Stimulated activated CD4-positive, alpha-beta T cell treated with anti-CD3 and anti-CD28 coated beads, TNF-alpha, amount 100 ng/mL, for 1 hour (primary cell): ENCODE data around the gene OR51B5.
"Not testable (repeated sequence)": the region's sequence is repeated elsewhere in the genome, so short reads cannot be mapped to it uniquely, and the experiment has no call there.

ENCODE experiments used
- DNase-seq, 3 donors: peaks; one replicate each; pipeline ENCODE4 v3.0.0-alpha.2; 2020; ENCODE audit warnings: low read depth in 3 of 3, low spot score in 1 of 3

The OR51B5 gene

GRCh38 chr11:5336331-5336730 lies 7.0 kb downstream of the OR51B5 start:
- DNase-seq: no peak

- DNase-seq: no peak
These were observed 8.2 kb downstream of the OR51B5 start for GRCh38 chr11:5335170-5335569.

DNA sequence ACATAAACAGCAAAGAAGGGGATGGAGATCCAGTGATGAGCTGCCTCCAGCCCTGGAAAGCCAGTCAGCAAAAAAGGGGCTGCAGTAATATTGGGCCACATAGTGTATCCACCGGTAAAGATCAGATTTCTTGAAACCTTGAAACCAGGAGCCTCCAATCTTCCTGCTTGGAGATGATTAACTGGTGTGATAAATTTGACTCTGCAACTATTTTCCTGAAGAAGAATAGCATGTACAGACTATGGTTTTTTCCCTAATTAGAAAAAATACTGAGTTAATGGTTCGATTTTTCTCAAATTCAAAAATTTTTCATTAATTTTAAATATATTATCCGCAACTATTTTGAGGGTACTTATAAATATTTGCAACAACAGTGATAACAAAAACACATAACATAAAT lies 19.1 kb downstream of the OR51B5 start, which contains the start of gene OR51B2:
Gene OR51B2, minus strand, starts transcription at position 101 of the 400 bp plus-strand sequence. Its CDS starts 0 bp downstream, at position 101.
- DNase-seq: no peak

DNA sequence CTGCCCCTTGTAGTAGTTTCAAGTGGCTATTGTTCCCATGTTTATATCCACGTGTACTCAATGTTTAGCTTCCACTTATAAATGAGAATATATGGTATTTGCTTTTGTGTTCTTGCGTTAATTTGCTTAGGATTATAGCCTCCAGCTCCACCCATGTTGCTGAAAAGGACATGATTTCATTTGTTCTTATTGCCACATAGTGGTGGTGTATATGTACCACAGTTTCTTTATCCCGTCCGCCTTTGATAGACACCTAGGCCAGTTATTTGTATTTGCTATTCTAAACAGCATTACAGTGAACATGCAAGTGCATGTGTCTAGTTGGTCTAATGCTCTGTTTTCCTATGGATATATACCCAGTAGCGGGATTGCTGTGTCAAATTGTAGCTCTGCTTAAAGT lies 26.0 kb downstream of the OR51B5 start:
- DNase-seq: no peak

GRCh38 chr11:5313326-5314023 lies 29.8 kb downstream of the OR51B5 start:
- DNase-seq: not testable (repeated sequence)

DNA sequence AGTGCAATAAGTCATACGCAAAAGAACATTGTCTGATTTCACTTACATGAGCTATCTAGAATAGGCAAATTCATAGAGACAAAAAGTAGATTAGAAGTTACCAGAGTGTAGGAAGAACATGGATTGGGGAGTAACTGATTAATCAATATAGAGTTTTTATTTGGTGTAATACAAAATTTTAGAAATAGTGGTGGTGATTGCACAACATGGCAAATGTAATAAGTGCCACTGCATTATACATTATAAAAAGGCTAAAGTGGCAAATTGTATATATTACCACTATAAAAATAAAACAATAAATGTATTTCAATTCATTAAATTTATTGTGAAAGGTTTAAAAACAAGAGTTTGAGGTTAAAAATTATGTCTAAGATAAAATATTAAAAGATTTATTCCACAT lies 32.9 kb downstream of the OR51B5 start:
- DNase-seq: no peak

- DNase-seq: no peak
These were observed 35.9 kb downstream of the OR51B5 start for GRCh38 chr11:5307256-5308019.

- DNase-seq: no peak
These were observed 39.3 kb downstream of the OR51B5 start for GRCh38 chr11:5304046-5304445.

DNA sequence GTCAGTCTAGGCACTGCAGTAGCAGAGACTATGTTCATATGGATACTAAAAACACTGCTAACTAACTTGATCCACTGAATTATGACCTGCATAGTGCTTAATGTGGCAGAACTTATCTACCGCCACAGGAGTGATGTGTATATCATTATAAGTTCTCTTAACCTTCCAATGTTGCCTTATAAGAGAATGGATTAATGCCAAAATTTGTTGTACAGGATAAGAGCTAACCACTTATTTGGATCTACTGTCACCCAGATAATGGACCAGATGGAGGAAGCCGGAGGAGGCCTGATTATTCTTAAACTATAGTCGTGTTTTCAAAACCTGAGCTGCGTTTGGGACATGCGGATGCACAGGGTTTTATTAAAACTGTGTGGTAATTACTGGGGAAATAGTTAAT lies 39.7 kb downstream of the OR51B5 start:
- no peak for DNase-seq

DNA sequence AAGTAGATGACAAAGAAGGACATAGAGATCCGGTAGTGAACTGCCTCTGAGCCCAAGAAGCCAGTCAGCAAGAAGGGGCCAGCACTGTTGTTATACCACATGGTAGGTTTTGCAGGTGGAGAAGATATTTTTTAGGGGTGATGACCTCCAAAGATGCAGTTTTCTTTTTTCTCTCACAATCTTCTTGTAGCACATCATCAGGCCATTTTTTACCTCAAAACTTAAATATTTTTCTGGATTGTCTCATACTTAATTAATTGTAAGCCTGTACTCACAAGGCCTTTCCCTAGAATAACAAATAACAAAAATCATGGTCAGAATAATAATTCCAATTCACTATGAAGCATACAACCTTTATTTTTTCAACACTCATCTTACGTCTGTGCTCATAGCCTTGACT lies 41.5 kb downstream of the OR51B5 start, which contains the start of gene OR51B4:
Gene OR51B4, minus strand, starts transcription at position 101 of the 400 bp plus-strand sequence. Its CDS starts 0 bp downstream, at position 101.
- DNase-seq: no peak

GRCh38 chr11:5300251-5300650 lies 43.1 kb downstream of the OR51B5 start:
- DNase-seq: no peak

- DNase-seq: no peak
These were observed 44.9 kb downstream of the OR51B5 start for GRCh38 chr11:5298451-5298850.

DNA sequence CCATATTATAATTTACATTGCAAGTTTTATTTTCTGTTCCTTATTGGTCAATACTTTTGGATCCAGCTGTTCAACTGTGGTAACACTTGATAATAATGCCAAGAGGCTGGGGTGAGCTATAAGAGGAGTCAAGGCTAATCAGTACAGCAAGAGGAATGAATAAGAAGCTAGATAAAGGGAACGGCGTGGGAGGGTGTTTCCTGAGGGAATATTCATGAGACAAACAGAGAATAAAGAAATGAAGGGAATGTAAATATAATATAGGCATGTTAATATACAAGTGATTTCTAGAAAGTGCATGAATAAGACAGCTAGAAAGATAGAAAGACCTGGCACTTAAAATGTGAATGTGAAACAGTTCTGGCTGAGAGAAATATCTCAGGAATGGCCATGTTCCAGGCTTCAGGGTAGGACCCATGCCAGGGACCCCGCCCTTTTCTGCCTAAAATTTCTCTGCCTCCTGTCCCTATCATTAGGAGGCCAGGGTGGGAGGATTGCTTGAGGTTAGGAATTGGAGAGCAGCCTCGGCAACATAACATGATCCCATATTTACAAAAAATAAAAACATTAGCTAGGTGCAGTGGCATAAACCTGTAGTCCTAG lies 45.5 kb downstream of the OR51B5 start:
- no peak for DNase-seq

- DNase-seq: not testable (repeated sequence)
These were observed 48.9 kb downstream of the OR51B5 start for GRCh38 chr11:5294342-5294995.

DNA sequence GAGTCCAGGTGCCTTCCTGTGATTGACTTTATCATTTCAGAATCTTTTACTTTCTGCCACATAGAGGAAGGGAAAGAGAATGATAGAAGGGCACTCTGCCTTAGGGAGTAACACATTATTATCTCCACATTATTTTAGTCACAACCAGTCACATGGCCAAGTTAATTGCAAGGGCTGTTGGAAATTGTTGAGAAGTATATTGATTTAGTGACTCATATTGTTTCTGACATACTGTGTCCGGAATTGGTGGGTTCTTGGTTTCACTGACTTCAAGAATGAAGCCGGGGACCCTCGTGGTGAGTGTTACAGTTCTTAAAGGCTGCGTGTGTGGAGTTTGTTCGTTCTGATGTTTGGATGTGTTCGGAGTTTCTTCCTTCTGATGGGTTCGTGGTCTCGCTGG lies 50.3 kb downstream of the OR51B5 start:
- no peak for DNase-seq
